HG02885 (cell line): ENCODE measurements around the gene MS4A2.
"Not testable (repeated sequence)": the region's sequence is repeated elsewhere in the genome, so short reads cannot be mapped to it uniquely, and the experiment has no call there.

Experiments used
- ATAC-seq: cut with Tn5 transposase; IDR thresholded peaks from one replicate; pipeline ENCODE4 v1.9.1; 2021; ENCODE audit warnings: mild to moderate bottlenecking; ENCODE audit not compliant: unreplicated experiment, poor library complexity

Gene MS4A2

DNA sequence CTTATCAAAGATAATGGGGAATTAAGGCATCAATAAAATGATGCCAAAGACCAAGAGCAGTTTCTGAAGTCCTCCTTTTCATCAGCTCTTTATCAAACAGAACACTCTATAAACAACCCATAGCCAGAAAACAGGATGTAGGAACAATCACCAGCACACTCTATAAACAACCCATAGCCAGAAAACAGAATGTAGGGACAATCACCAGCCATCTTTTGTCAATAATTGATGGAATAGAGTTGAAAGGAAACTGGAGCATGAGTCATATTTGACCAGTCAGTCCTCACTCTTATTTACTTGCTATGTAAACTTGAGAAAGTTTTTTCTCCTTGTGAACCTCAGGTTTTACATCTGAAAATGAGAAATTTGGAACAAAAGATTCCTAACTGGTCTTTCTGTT is 10.0 kb downstream of the MS4A2 start:
- no peak for ATAC-seq

DNA sequence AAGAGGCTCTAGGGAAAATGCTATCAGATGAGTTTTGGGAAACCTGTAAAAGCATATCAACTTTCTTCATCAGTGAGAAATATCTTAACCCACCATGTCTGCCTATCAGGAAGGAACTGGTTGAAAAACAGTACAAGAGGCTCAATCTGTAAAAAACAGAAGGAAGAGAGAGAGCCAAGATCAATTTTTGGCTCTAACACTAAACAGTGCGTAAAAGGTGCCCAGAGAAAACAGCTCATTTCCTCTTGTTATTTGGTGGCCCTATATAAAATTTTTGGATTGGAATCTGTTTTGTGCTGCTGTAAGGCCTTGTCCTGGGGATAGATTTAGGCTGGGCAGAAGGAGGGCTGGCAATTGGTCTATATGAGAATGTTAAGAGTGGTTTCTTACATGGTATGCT is 12.1 kb downstream of the MS4A2 start:
- ATAC-seq: no peak

DNA sequence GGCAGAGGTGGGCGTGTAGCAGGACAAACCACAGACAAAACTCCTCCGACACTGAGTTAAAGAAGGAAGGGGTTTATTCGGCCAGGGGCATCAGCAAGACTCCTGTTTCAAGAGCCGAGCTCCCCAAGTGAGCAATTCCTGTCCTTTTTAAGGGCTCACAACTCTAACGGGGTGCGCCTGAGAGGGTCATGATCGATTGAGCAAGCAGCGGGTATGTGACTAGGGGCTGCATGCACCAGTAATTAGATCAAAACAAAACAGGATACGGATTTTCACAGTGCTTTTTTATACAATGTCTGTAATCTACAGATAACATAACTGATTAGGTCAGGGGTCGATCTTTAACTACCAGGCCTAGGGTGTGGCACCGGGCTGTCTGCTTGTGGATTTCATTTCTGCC is 12.9 kb downstream of the MS4A2 start:
- ATAC-seq: not testable (repeated sequence)

DNA sequence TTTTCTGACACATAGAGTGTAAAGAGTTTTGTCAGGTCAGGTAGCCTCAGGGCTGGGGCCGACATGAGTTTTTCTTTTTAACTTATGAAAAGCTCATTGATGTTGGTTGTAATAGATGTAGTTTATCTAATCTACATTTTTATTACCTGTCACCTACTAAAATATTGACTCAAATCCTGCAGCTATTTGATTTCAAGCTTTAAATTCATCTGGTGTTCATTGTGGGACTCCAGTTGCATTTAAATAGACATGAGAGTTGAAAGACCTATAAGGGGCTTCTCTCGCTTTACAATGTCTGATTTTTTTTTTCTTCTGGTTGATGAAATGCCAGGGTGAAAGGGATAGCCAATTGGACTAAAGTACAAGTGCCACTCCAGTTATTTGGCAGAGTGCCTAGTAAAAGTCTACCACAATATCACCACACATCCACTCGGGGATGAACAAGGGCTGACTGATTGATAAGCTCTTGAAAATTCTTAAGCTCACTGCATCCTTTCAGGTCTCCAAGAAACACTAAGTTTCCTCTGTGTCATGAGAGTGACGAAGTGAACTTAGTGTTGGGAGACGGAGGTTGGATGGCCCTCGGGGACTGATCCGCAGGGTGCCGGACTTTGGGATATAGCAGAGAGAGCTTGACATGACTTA is 16.1 kb downstream of the MS4A2 start:
- ATAC-seq: not testable (repeated sequence)

DNA sequence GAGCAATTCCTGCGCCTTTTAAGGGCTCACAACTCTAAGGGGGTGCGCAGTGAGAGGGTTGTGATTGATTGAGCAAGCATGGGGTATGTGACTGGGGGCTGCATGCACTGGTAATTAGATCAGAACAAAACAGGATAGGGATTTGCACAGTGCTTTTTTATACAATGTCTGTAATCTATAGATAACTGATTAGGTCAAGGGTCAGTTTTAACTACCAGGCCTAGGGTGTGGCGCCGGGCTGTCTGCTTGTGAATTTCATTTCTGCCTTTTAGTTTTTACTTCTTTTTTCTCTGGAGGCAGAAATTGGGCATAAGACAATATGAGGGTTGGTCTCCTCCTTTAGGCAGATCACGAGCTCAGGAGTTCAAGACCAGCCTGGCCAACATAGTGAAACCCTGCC is 20.2 kb downstream of the MS4A2 start:
- ATAC-seq: not testable (repeated sequence)

DNA sequence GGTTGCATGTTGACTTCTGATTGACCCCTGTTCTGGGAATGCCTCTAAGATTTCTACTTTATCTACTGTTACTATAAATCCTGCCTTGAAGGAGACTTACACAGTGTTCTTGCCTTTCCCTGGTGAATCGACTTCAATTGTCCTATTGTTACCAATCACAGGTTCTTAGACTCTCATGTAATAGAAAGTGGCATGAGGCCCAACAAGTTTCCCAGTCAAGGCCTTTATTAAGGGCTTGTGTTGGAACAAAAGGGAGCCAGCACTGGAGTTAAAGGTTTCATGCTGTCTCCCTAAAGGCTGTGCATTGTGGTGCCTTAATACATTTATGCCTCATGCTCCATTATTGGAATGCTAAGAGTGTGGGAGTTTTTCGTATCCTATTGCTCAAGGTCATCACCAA is 23.3 kb downstream of the MS4A2 start:
- no peak for ATAC-seq

DNA sequence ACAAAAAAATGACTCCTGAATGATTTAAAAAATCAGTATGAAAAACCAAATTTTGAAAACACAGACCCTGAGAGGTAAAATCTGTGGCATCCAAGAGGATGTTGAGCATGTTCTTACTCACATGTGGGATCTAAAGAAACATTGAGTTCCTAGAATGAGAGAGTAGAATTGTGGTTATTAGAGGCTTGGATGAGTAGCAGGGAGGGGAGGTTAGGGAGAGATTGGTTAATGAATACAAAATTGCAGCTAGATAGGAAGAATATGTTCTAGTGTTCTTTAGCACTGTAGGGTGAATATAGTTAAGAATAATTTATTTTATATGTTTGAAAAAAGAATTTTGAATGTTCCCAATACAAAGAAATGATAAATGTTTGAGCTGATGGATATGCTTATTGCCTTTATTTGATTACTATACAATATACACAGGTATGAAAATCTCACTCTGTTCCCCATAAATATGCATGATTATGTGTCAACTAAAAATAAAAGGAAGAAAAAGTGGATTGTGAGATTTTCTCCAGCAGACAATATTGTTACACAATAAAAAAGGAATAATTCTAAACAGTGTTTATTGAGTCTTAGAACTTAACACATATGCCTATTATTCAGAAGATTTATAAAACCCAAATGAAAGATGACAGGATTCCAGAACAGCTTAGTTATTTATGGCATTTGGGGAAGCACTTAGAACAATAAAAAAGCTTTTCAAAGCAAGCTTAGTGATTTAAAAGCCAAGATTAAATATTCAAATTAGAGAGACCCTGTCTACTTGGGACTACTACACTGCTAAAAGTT is 28.7 kb downstream of the MS4A2 start:
- no peak for ATAC-seq

DNA sequence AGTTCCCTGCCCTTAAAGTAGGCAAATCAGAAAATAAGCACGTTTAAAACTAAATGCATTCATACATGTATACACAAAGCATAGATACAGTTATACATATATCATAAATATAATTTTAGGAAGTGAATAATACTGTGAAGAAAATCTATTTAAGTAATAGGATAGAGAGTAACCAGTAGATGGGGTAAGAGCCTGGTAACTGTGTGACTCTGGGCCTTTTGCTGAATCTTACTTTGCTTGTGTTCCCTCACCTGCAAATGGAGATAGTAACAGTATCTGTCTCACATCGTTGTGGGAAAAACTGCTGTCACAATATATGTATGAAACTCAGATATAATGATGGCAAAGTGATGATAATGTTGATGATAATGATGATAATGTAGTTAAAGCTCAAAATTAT is 29.9 kb downstream of the MS4A2 start:
- no peak for ATAC-seq

- no peak for ATAC-seq
These were observed 31.2 kb downstream of the MS4A2 start for GRCh38 chr11:60119710-60120109.

GRCh38 chr11:60121264-60121663 is 32.8 kb downstream of the MS4A2 start:
- no peak for ATAC-seq

- ATAC-seq: no peak
These were observed 34.1 kb downstream of the MS4A2 start for GRCh38 chr11:60122414-60123036.

- ATAC-seq: no peak
These were observed 36.5 kb downstream of the MS4A2 start for GRCh38 chr11:60124802-60125432.

- ATAC-seq: no peak
These were observed 37.6 kb downstream of the MS4A2 start for GRCh38 chr11:60125956-60126585.

DNA sequence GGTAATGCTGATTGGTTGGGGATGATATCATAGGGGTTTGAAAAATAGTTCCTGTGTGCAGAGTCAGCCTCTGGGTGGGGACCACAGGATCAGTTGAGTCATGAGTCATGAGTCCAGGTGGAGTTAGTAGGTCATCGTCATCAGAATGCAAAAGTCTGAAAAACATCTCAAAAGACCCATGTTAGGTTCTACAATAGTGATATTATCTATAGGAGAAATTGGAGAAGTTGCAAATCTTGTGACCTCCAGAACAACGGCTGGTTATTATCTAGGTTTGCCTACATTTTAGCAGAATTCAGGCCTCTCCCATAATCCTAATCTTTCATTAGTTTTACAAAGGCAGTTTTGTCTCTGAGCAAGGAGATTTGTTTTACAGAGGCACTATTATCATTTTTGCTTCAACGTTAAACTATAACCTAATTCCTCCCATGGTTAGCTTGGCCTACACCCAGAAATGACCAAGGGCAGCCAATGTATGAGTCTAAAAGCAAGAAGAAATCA is 38.9 kb downstream of the MS4A2 start:
- no peak for ATAC-seq

GRCh38 chr11:60128376-60128775 is 39.9 kb downstream of the MS4A2 start:
- no peak for ATAC-seq

DNA sequence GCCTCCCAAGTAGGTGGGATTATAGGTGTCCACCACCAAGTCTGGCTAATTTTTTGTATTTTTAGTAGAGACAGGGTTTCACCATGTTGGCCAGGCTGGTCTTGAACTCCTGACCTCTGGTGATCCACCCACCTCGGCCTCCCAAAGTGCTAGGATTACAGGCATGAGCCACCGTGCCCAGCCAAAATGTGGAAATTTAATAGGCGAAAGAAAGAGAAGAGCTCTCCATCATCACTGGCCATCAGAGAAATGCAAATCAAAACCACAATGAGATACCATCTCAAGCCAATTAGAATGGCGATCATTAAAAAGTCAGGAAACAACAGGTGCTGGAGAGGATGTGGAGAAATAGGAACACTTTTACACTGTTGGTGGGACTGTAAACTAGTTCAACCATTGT is 40.4 kb downstream of the MS4A2 start:
- ATAC-seq: not testable (repeated sequence)

DNA sequence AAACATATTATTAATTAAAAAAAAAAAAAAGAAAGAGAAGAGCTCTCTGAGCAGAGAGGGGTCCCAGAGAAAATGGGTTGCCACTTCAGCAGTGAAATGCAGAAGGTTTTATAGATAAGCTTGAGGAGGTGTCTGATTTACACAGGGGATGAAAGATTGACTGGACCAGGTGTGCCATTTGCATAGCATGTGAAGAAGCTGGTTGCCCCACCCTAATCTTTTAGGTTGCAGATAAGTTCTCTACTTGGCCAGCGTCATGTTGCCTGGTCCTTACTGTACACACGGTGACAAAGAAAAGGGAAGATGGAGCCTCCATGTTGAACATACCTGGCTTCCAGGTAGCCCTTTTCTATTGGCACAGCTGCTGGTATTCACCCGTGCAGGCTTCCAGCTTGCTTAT is 41.4 kb downstream of the MS4A2 start:
- no peak for ATAC-seq

- ATAC-seq: no peak
These were observed 42.0 kb downstream of the MS4A2 start for GRCh38 chr11:60130496-60130895.

DNA sequence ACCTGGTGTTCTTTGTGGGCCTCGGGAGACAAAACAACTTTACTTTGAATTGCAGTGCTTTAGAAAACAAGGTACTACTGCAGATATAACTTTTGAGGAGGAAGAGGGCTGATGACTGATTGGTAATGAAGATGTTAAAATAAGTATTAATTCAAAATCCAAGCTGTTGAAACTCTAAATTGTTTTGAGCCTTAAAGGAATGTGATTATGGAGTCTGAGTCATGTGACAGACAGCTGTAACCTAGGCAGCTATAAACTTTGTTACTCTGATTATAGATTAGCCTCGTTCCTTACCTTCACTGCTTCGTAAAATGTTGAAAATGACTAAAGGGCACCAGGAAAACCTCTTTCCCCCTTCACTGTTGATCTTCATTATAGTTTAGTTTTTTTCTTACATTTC is 43.4 kb downstream of the MS4A2 start:
- ATAC-seq: no peak

DNA sequence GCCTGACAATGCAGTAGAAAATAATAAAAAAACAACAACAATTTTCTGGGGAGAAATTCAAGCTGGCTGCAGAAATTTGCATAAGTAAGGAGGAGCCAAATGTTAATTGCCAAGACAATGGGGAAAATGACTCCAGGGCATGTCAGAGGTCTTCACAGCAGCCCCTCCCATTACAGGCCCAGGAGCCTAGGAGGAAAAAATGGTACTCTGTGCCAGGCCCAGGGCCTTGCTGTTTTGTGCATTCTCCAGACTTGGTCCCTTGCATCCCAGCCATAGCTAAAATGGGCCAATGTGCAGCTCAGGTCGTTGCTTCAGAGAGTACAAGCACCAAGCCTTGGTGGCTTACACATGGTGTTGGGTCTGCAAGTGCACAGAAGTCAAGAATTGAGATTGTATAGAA is 45.5 kb downstream of the MS4A2 start:
- no peak for ATAC-seq
